ENCODE measurements around the gene FCHSD2.

- TF ChIP-seq CTCF (IDR thresholded peaks at IDR 0.05) (no peak), POLR2AphosphoS5 (IDR thresholded peaks at IDR 0.05) (no peak), POLR2A (IDR thresholded peaks at IDR 0.05) (no peak)
These were observed 229.9 kb downstream of the FCHSD2 start for GRCh38 chr11:72912253-72912652.

All from gastroesophageal sphincter (tissue), 3 donors.